SK-N-SH (cell line): ENCODE results near the gene SFXN5. TPM values are rescaled to one million over a fixed set of nuclear protein-coding genes. Genes with fewer than 3 reads are reported as not detected.
A peak's percentile ranks its signal among the peaks of the same experiment; 100 is the strongest.

Experiments used
- CTCF ChIA-PET: fragments of 300-600, 350-600 bp; formaldehyde crosslinking; extraction: SDS; loops from one replicate; lab custom pipeline; 2021; lab: Yijun Ruan, JAX
- POLR2A ChIA-PET: fragments of 350-600 bp; sonication (Branson Sonifier 250); formaldehyde crosslinking; extraction: SDS; loops from one replicate; lab custom pipeline; 2020; ENCODE audit warnings: antibody characterized with exemption, inconsistent platforms; lab: Yijun Ruan, JAX
- DNase-seq: peaks from one replicate; pipeline ENCODE4 v3.0.0; 2012
- H2AFZ ChIP-seq: fragments of 200-600 bp; sonication (generic); 2 replicates; pipeline ENCODE4 v1.8.1; 2016; ENCODE audit warnings: antibody characterized with exemption, mild to moderate bottlenecking, low read depth
- H3F3A ChIP-seq: fragments of 200-600 bp; sonication (generic); replicated peaks from 2 replicates; pipeline ENCODE3; 2016; ENCODE audit warnings: antibody characterized with exemption, mild to moderate bottlenecking; ENCODE audit not compliant: insufficient read depth
- H3K27ac ChIP-seq, 2 experiments: fragments of 200-500 bp in 1 of 2; fragments of 200-600 bp in 1 of 2; sonication (Bioruptor generic) in 1 of 2; sonication (generic), shearing (Covaris generic) in 1 of 2; 2 replicates each; pipeline versions ENCODE4 v1.5.1 to v1.6.1; 2014 to 2016; ENCODE audit warnings: low read depth in 2 of 2, inconsistent platforms in 1 of 2, low read length in 1 of 2, mild to moderate bottlenecking in 1 of 2, mixed read lengths in 1 of 2
- H3K27me3 ChIP-seq: fragments of 200-600 bp; sonication (generic), shearing (Covaris generic); 2 replicates; pipeline ENCODE4 v1.6.1; 2016; ENCODE audit warnings: mixed run types; ENCODE audit not compliant: insufficient read depth
- H3K36me3 ChIP-seq, 2 experiments: fragments of 200-500 bp in 1 of 2; fragments of 200-600 bp in 1 of 2; sonication (Bioruptor generic) in 1 of 2; sonication (generic) in 1 of 2; replicated peaks in 1 of 2; 2 replicates each; pipeline versions ENCODE3 to v1.5.1; 2014 to 2016; ENCODE audit warnings: low read length in 1 of 2, mild to moderate bottlenecking in 1 of 2; ENCODE audit not compliant: insufficient read depth in 2 of 2, control insufficient read depth in 1 of 2
- H3K4me1 ChIP-seq, 2 experiments: fragments of 200-500 bp in 1 of 2; fragments of 200-600 bp in 1 of 2; sonication (Bioruptor generic) in 1 of 2; sonication (generic), shearing (Covaris generic) in 1 of 2; 2 replicates each; pipeline versions ENCODE4 v1.5.1 to v1.6.1; 2014 to 2016; ENCODE audit warnings: low read depth in 1 of 2, low read length in 1 of 2, mixed run types in 1 of 2; ENCODE audit not compliant: insufficient read depth in 2 of 2, control insufficient read depth in 1 of 2
- H3K4me2 ChIP-seq: fragments of 200-600 bp; sonication (generic), shearing (Covaris generic); 2 replicates; pipeline ENCODE4 v1.6.1; 2017; ENCODE audit warnings: mixed run types
- H3K4me3 ChIP-seq, 2 experiments: fragments of 200-500 bp in 1 of 2; fragments of 200-600 bp in 1 of 2; sonication (Bioruptor generic) in 1 of 2; sonication (generic), shearing (Covaris generic) in 1 of 2; 2 replicates each; pipeline versions ENCODE4 v1.5.1 to v1.8.1; 2014 to 2016; ENCODE audit warnings: low read depth in 2 of 2, inconsistent platforms in 1 of 2, low read length in 1 of 2, mild to moderate bottlenecking in 1 of 2, mixed read lengths in 1 of 2, moderate library complexity in 1 of 2
- H3K79me2 ChIP-seq: fragments of 200-600 bp; sonication (generic); 2 replicates; pipeline ENCODE4 v1.8.1; 2017; ENCODE audit warnings: mild to moderate bottlenecking; ENCODE audit not compliant: insufficient read depth
- H3K9ac ChIP-seq: fragments of 200-600 bp; sonication (generic); 2 replicates; pipeline ENCODE4 v1.6.1; 2017; ENCODE audit warnings: mixed run types
- H3K9me2 ChIP-seq: fragments of 200-600 bp; sonication (generic); 2 replicates; pipeline ENCODE4 v1.6.1; 2017; ENCODE audit warnings: mixed run types
- H3K9me3 ChIP-seq: fragments of 200-600 bp; sonication (generic); 2 replicates; pipeline ENCODE4 v1.6.1; 2017; ENCODE audit warnings: mixed run types, mild to moderate bottlenecking, moderate library complexity
- H4K20me1 ChIP-seq: fragments of 200-600 bp; sonication (generic); 2 replicates; pipeline ENCODE4 v1.6.1; 2017; ENCODE audit warnings: mild to moderate bottlenecking, mixed run types; ENCODE audit not compliant: insufficient read depth
- CHD2 ChIP-seq: fragments of 150-350 bp; IDR thresholded peaks from 2 replicates; pipeline ENCODE4 v1.6.1; 2018; ENCODE audit warnings: low read length; ENCODE audit not compliant: partially characterized antibody
- FOSL2 ChIP-seq: IDR thresholded peaks from 2 replicates; pipeline ENCODE4 v1.4.0; 2012; ENCODE audit warnings: low read depth, mild to moderate bottlenecking, moderate library complexity, borderline replicate concordance
- GABPA ChIP-seq: IDR thresholded peaks from 2 replicates; pipeline ENCODE4 v1.4.0; 2012; ENCODE audit warnings: low read depth, mild to moderate bottlenecking
- GATA2 ChIP-seq: sonication (generic); formaldehyde crosslinking; IDR thresholded peaks from 2 replicates; pipeline ENCODE4 v1.5.0; 2020; ENCODE audit warnings: mild to moderate bottlenecking, missing genetic modification reagents
- MAX ChIP-seq: IDR thresholded peaks from 2 replicates; pipeline ENCODE4 v1.4.0; 2012; ENCODE audit warnings: low read depth
- POLR2AphosphoS5 ChIP-seq: IDR thresholded peaks from 2 replicates; pipeline ENCODE4 v1.6.1; 2012; ENCODE audit warnings: low read depth, low read length
- REST ChIP-seq: IDR thresholded peaks from 2 replicates; pipeline ENCODE4 v1.6.1; 2012; ENCODE audit warnings: mild to moderate bottlenecking, low read depth, low read length, moderate library complexity
- RXRA ChIP-seq: IDR thresholded peaks from 2 replicates; pipeline ENCODE4 v1.4.0; 2012; ENCODE audit warnings: low read depth, mild to moderate bottlenecking, borderline replicate concordance
- TEAD4 ChIP-seq: IDR thresholded peaks from 2 replicates; pipeline ENCODE4 v1.4.0; 2012; ENCODE audit warnings: mild to moderate bottlenecking, borderline replicate concordance; ENCODE audit not compliant: insufficient read depth
- USF1 ChIP-seq: IDR thresholded peaks from 2 replicates; pipeline ENCODE4 v1.4.0; 2012; ENCODE audit warnings: low read depth, borderline replicate concordance
- USF2 ChIP-seq: fragments of 150-350 bp; IDR thresholded peaks from 2 replicates; pipeline ENCODE4 v1.6.1; 2017; ENCODE audit warnings: antibody characterized with exemption, low read length, low read depth, borderline replicate concordance
- YY1 ChIP-seq: IDR thresholded peaks from 2 replicates; pipeline ENCODE4 v1.4.0; 2012; ENCODE audit warnings: low read depth, mild to moderate bottlenecking
- WGBS: methylation state at CpG from one replicate; pipeline ENCODE4 v1.1.6; 2017; ENCODE audit warnings: low lambda C conversion rate; 5-methylcytosine and 5-hydroxymethylcytosine counted together
- polyA plus RNA-seq, 3 experiments: library from polyadenylated mRNA; depleted of rRNA; stranded (reverse); fragments of >200 nt; gene quantifications; 2 replicates each; pipeline ENCODE4 v1.2.3, GENCODE V29; 2012

Gene SFXN5
- polyA plus RNA-seq, 1 of the 3 experiments (the other 2 are of a cell fraction): 9.9 TPM

- Histone ChIP-seq H4K20me1 (peaks cover 74% of the 10 kb centered on the region), H3K4me3 (no peak overlapping the region), H3K4me2 (no peak overlapping the region), H3K4me1 (peaks cover 6 to 52% of the 10 kb centered on the region in 2 experiments; a peak in 3 of 4 replicates), H3K9me3 (no peaks in the 10 kb centered on the region), H3K9ac (no peak overlapping the region), H3F3A (peaks cover 14% of the 10 kb centered on the region), H3K79me2 (peaks cover 80% of the 10 kb centered on the region), H3K9me2 (no peaks in the 10 kb centered on the region), H3K36me3 (no peaks in the 10 kb centered on the region), H2AFZ (no peak overlapping the region), H3K27me3 (no peaks in the 10 kb centered on the region), H3K27ac (no peak overlapping the region)
- WGBS: 92% methylated on average over 4 of the region's 5 CpGs
- no peak for TF ChIP-seq POLR2AphosphoS5
- no peak for TF ChIP-seq RXRA
- TF ChIP-seq GATA2 (CRISPR knock-in tag): peak; percentile 7; the same call in 1 of the 2 replicates
- ChIA-PET POLR2A (no interaction called here), CTCF (interaction anchor here (1.2 to 10.6 kb wide), 8 partner anchors 11 to 116 kb away, joined by 3 to 88 read pairs (median 6); no protein-coding TSS in a partner anchor)
- DNase-seq: no peak
These were observed 38.1 kb upstream of the SFXN5 start for GRCh38 chr2:73109431-73110167.

GRCh38 chr2:73107211-73107926 lies 35.9 kb upstream of the SFXN5 start:
- H3K4me1 ChIP-seq: peaks cover 17 to 67% of the 10 kb centered on the region in 2 experiments
- POLR2A ChIA-PET: no interaction called here
- no peak overlapping the region for H3K4me3 ChIP-seq
- peaks cover 96% of the 10 kb centered on the region for H4K20me1 ChIP-seq
- no peaks in the 10 kb centered on the region for H3K27me3 ChIP-seq
- peak overlapping the region in 1 of 2 experiments; percentile 39; a peak in 2 of 4 replicates for H3K27ac ChIP-seq
- no peaks in the 10 kb centered on the region for H3K36me3 ChIP-seq
- H3K79me2 ChIP-seq: peaks cover 97% of the 10 kb centered on the region
- WGBS: 85% methylated on average over 6 of the region's 12 CpGs
- CTCF ChIA-PET: interaction anchor here (1.0 to 10.6 kb wide), 7 partner anchors 14 to 220 kb away, joined by 3 to 88 read pairs (median 5); partner anchors contain the start of gene SPR
- peaks cover 12% of the 10 kb centered on the region for H3F3A ChIP-seq
- H2AFZ ChIP-seq: no peak overlapping the region
- no peaks in the 10 kb centered on the region for H3K9me2 ChIP-seq
- TF ChIP-seq CHD2: peak; percentile 7
- TF ChIP-seq USF2: no peak
- TF ChIP-seq, all 33 proteins: peak for 1
- no peak overlapping the region for H3K9ac ChIP-seq
- no peak overlapping the region for H3K4me2 ChIP-seq
- peak; percentile 67 for DNase-seq
- H3K9me3 ChIP-seq: no peaks in the 10 kb centered on the region

GRCh38 chr2:73106791-73107190 lies 35.3 kb upstream of the SFXN5 start:
- no peak for DNase-seq
- ChIA-PET POLR2A (no interaction called here), CTCF (interaction anchor here (1.0 to 10.6 kb wide), 6 partner anchors 14 to 219 kb away, joined by 3 to 88 read pairs (median 6); partner anchors contain the start of gene SPR)
- 100% methylated on average over 1 of the region's 3 CpGs for WGBS
- Histone ChIP-seq H3K27ac (0 out of 4 replicates have a peak overlapping the region, but pooled peaks of 1 of the 2 experiments have one; percentile 1), H3K4me3 (no peak overlapping the region), H3K9me3 (no peaks in the 10 kb centered on the region), H2AFZ (no peak overlapping the region), H3K27me3 (no peaks in the 10 kb centered on the region), H3K79me2 (peaks cover 97% of the 10 kb centered on the region), H3K36me3 (no peaks in the 10 kb centered on the region), H3K9me2 (no peaks in the 10 kb centered on the region), H3K9ac (no peak overlapping the region), H3K4me2 (no peak overlapping the region), H3K4me1 (peaks cover 22 to 67% of the 10 kb centered on the region in 2 experiments), H3F3A (peaks cover 9% of the 10 kb centered on the region), H4K20me1 (peaks cover 99% of the 10 kb centered on the region)
- TF ChIP-seq FOSL2 (no peak), USF1 (no peak), GABPA (no peak), TEAD4 (no peak), GATA2 (CRISPR knock-in tag) (no peak), MAX (no peak), YY1 (no peak), REST (no peak)
